Right lobe of liver (tissue), 6 donors: ENCODE data around the gene CNOT3. TPM values are rescaled to one million over a fixed set of nuclear protein-coding genes. Genes with fewer than 3 reads are reported as not detected.

ENCODE experiments used
- ATAC-seq, 4 donors: fragments of 200-7000 bp; cut with Tn5 transposase; one replicate each; pipeline ENCODE4 v1.9.1; 2020; ENCODE audit warnings: mild to moderate bottlenecking in 4 of 4, moderate library complexity in 4 of 4
- DNase-seq, 3 donors: peaks; one replicate each; pipeline ENCODE4 v3.0.0-alpha.2; 2020
- H3K27ac ChIP-seq, 3 donors: fragments of 200-600 bp; one replicate each; pipeline ENCODE4 v1.8.0; 2022
- H3K27me3 ChIP-seq, 2 donors: fragments of 200-600 bp; one replicate each; pipeline ENCODE4 v1.8.0; 2022
- H3K36me3 ChIP-seq, 4 donors: fragments of 200-600 bp; sonication (generic) in 1 of 4; one replicate each; pipeline versions ENCODE4 v1.5.1 to v1.8.0; 2017 to 2022; ENCODE audit warnings: control low read depth in 1 of 4
- H3K4me1 ChIP-seq, 4 donors: fragments of 200-600 bp; sonication (generic) in 1 of 4; one replicate each; pipeline versions ENCODE4 v1.5.1 to v1.8.0; 2017 to 2022; ENCODE audit warnings: control low read depth in 1 of 4
- H3K4me3 ChIP-seq, 3 donors: fragments of 200-600 bp; one replicate each; pipeline ENCODE4 v1.8.0; 2022
- H3K9me3 ChIP-seq, 4 donors: fragments of 200-600 bp; sonication (generic) in 1 of 4; one replicate each; pipeline versions ENCODE4 v1.5.1 to v1.8.0; 2017 to 2022; ENCODE audit warnings: control low read depth in 1 of 4
- CTCF ChIP-seq, 4 donors: fragments of 200-600 bp in 3 of 4; fragments of 450-650 bp in 1 of 4; IDR thresholded peaks; one replicate each; pipeline versions ENCODE4 v1.5.1 to v1.8.0; 2016 to 2022; ENCODE audit warnings: antibody characterized with exemption in 4 of 4, mild to moderate bottlenecking in 2 of 4
- POLR2A ChIP-seq: fragments of 450-650 bp; IDR thresholded peaks from one replicate; pipeline ENCODE4 v1.6.1; 2017; ENCODE audit warnings: antibody characterized with exemption, mild to moderate bottlenecking
- WGBS: methylation state at CpG from one replicate; pipeline ENCODE4 v1.1.6; 2018; ENCODE audit warnings: low coverage, low lambda C conversion rate; ENCODE audit not compliant: insufficient coverage; ENCODE audit errors: missing lambda C conversion rate; 5-methylcytosine and 5-hydroxymethylcytosine counted together
- intact Hi-C, 2 donors: fragments of 100-400 bp; cut with DNase I; formaldehyde crosslinking; loops; one replicate each; pipeline versions ENCODE4 v1.11.2 to v1.14.1; 2022
- total RNA-seq, 6 experiments: library from RNA; depleted of rRNA in 2 of 6; stranded (reverse); fragments of >200 nt in 2 of 6; fragmentation: NEBNext Ultra II Directional in 3 of 6; extraction: Animal tissue kit (Norgen Biotek cat#: 25700) in 3 of 6; gene quantifications; one replicate each; pipeline versions ENCODE4 v1.1.0 to v1.2.4, GENCODE V29; 2016 to 2023
- donor health status: DM: no; HTN: yes; CAD: no.
- donor health status: DM: no; HTN: no; CAD: no.
- donor health status: DM: no; HTN: no; CAD: no.
- donor health status: DM: no; HTN: yes; CAD: no.
- donor health status: DM: no; HTN: yes; CAD: no.

Gene CNOT3
- total RNA-seq, 6 experiments from 2014 or later: 7.1 to 21.6 (median 15.5) TPM

- WGBS: 28% methylated on average over 5 of the region's 13 CpGs
- intact Hi-C loops: loop anchor here (5.0 kb wide), 1 partner anchor 60 kb away; no protein-coding TSS in a partner anchor
- Histone ChIP-seq H3K36me3 (no peaks in the 10 kb centered on the region), H3K4me1 (no peaks in the 10 kb centered on the region), H3K4me3 (no peak within 1 kb of the TSS), H3K27me3 (no peaks in the 10 kb centered on the region), H3K27ac (no peak within 1 kb of the TSS), H3K9me3 (no peaks in the 10 kb centered on the region)
- peak in 3 of 4 donors; percentile 25 to 51 (median 33) for ATAC-seq
- no peak for DNase-seq
- TF ChIP-seq POLR2A (no peak), CTCF (IDR thresholded peaks at IDR 0.05) (peak in 1 of 4 donors; percentile 13)
Measured at GRCh38 chr19:54172471-54173358, 35.2 kb downstream of the CNOT3 start, which contains the start of gene TMC4. Gene TMC4, minus strand, starts transcription at chr19:54173160. Its CDS starts 43 bp downstream, at chr19:54173117.

DNA sequence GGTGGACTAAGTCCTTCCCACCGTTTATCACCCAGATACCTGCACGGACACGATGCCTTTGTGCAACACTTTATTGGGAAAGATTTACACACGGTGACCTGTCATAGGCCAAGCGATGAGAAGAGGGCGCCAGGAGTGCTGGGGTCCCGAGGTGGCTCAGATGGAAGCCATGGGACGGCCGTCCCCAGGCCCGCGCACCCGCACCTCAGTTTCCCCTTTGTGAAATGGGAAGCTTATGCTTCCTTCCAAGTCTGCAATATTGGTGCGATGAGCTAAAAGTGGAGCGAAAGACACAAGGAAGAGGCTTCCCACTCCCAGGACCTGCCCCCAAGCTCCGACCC is 35.8 kb downstream of the CNOT3 start:
- H3K4me3 ChIP-seq: no peak overlapping the region
- H3K27ac ChIP-seq: no peak overlapping the region
- ATAC-seq (no peak), DNase-seq (no peak)
- TF ChIP-seq POLR2A (no peak), CTCF (IDR thresholded peaks at IDR 0.05) (no peak)
- no peaks in the 10 kb centered on the region for H3K9me3 ChIP-seq
- H3K36me3 ChIP-seq: no peaks in the 10 kb centered on the region
- no peaks in the 10 kb centered on the region for H3K27me3 ChIP-seq
- no peaks in the 10 kb centered on the region for H3K4me1 ChIP-seq
- intact Hi-C loops: loop anchor here (5.0 kb wide), 1 partner anchor 59 kb away; no protein-coding TSS in a partner anchor
- WGBS: 36% methylated on average over 4 of the region's 15 CpGs

DNA sequence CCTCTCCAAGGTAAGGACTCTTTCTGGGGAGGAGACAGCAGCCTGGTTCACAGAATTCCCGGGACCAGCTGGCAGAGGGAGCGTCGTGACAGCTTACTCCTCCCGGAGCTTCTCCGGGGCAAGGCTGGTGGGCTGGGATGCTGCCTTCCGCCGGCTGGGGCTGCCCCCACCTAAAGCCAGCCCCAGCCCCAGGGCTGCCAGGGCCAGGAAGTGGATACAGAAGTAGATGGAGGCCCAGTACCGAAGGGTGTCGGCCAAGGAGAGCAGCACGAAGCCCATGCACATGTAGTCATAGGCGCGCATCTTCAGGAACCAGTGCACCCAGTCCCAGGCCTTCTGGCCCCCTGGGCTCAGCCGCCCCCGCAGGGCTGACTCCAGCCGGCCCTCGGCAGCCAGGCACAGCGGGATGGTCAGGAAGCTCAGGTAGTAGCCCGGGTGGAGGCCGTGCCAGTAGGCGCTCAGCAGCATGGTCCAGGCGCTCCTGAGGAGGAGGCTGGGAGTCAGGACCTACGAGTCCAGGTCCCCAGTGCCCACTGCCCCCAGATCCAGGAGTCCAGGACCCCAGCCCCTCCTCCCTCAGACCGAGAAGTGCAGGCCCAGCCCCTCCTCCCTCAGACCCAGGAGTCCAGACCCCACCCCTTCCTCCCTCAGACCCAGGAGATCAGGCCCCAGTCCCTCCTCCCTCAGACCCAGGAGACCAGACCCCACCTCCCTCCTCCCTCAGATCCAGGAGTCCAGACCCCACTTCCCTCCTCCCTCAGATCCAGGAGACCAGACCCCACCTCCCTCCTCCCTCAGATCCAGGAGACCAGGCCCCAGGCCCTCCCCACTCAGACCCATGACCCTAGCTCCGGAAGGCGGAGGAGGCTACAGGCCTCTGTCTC is 36.6 kb downstream of the CNOT3 start:
- no peaks in the 10 kb centered on the region for H3K36me3 ChIP-seq
- H3K27me3 ChIP-seq: no peaks in the 10 kb centered on the region
- no peaks in the 10 kb centered on the region for H3K9me3 ChIP-seq
- TF ChIP-seq CTCF (IDR thresholded peaks at IDR 0.05) (no peak), POLR2A (no peak)
- ATAC-seq (peak in 2 of 4 donors; percentile 11 to 12), DNase-seq (no peak)
- no peak overlapping the region for H3K4me3 ChIP-seq
- WGBS: 80% methylated on average over 3 of the region's 25 CpGs
- no peak overlapping the region for H3K27ac ChIP-seq
- no peaks in the 10 kb centered on the region for H3K4me1 ChIP-seq
- intact Hi-C loops: loop anchor here (5.0 kb wide), 1 partner anchor 58 kb away; no protein-coding TSS in a partner anchor

GRCh38 chr19:54178581-54179261 is 41.2 kb downstream of the CNOT3 start:
- intact Hi-C loops: no loop called here
- H3K36me3 ChIP-seq: no peaks in the 10 kb centered on the region
- TF ChIP-seq POLR2A: no peak
- no peak for TF ChIP-seq CTCF (IDR thresholded peaks at IDR 0.05)
- 94% methylated on average over 3 of the region's 23 CpGs for WGBS
- H3K9me3 ChIP-seq: no peaks in the 10 kb centered on the region
- DNase-seq: no peak
- H3K27me3 ChIP-seq: no peaks in the 10 kb centered on the region
- no peak overlapping the region for H3K27ac ChIP-seq
- H3K4me1 ChIP-seq: no peaks in the 10 kb centered on the region
- ATAC-seq: peak; percentile 84 to 88 (median 86)
- H3K4me3 ChIP-seq: no peak overlapping the region
